ENCODE results near the gene PRKCQ. TPM values are rescaled to one million over a fixed set of nuclear protein-coding genes. Genes with fewer than 3 reads are reported as not detected.

The PRKCQ gene
- total and polyA plus RNA-seq, 11 donors: 0.04 to 2.0 (median 0.13) TPM; not detected in 1

- TF ChIP-seq POLR2A (IDR thresholded peaks at IDR 0.05): no peak
- TF ChIP-seq CTCF (IDR thresholded peaks at IDR 0.05): no peak
- DNase-seq (no peak), ATAC-seq (no peak)
- Histone ChIP-seq H3K4me1 (peaks cover 0 to 26% (median 0%) of the 10 kb centered on the region in 12 donors), H3K27ac (no peak overlapping the region), H3K4me3 (no peak overlapping the region), H3K36me3 (no peaks in the 10 kb centered on the region), H3K9me3 (no peaks in the 10 kb centered on the region), H3K27me3 (peaks cover 0 to 19% (median 0%) of the 10 kb centered on the region in 9 donors)
- 89 to 91% (median 90%) methylated on average over 11 of the region's 11 CpGs for WGBS, 4 donors
- intact Hi-C loops (cut with DNase I): no loop called here
These were observed 109.0 kb downstream of the PRKCQ start for GRCh38 chr10:6470894-6471618.

DNA sequence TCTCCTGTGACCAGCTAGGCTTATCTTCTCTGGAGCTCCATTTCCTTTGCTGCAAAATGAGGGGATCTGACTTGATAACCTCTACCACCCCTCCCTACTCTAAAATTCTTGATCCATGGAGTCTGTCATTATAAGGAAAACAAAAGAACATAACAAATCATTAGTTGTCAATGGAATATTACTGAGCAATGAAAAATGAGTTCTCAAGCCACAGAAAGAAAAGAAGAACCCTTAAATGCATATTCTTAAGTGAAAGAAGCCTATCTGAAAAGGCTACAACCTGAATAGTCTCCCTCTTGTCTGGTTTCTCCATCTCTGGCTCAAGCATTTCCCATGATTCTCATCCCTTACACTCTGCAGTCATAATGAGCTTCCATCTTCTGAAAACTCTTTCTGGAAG, 110.4 kb downstream of the PRKCQ start:
- TF ChIP-seq CTCF (IDR thresholded peaks at IDR 0.05) (no peak), POLR2A (IDR thresholded peaks at IDR 0.05) (no peak)
- no peak overlapping the region for H3K27ac ChIP-seq

DNA sequence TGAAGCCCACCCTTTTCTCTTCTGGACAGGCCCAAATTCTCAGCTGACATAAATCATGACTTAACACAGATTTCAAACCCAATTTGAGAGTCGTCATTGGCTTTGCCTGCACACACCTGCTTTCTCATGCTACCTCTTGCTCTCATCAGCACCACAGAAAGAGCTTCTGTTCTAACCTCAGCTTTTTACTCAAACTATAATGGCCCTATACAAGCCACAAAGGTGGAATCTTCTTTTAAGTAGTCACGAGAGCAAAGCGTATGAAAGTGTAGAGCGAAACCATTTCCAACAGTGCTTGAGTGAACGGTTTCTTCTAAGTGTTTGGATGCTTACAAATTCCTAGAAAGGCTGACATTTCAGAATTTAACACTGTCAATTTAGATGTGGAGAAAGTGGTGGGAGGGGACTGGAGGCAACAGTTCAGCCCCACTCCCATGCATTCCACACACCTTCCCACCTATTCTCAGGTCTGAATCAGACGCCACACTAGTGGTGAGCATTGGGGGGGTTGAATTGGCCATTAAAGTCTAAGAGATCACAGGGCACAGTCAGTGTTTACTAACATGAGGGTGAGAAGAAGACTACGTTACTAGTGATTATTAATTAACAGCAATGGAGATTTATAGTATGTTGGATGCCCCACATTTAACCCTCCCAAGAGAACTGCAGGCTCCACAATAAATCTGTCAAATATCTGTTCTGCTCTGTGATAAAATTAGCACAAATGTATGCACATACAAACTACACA, 114.0 kb downstream of the PRKCQ start:
- TF ChIP-seq CTCF (IDR thresholded peaks at IDR 0.05) (no peak), POLR2A (IDR thresholded peaks at IDR 0.05) (no peak)
- H3K4me3 ChIP-seq: no peak overlapping the region
- 87 to 89% (median 88%) methylated on average over 7 of the region's 7 CpGs for WGBS, 4 donors
- no peak overlapping the region for H3K27ac ChIP-seq
- H3K27me3 ChIP-seq: peaks cover 0 to 19% (median 0%) of the 10 kb centered on the region in 9 donors
- DNase-seq (no peak), ATAC-seq (no peak)
- intact Hi-C loops (cut with DNase I): no loop called here
- no peaks in the 10 kb centered on the region for H3K9me3 ChIP-seq
- no peaks in the 10 kb centered on the region for H3K36me3 ChIP-seq
- H3K4me1 ChIP-seq: no peaks in the 10 kb centered on the region

More for the DNA sequence above, 110.4 kb downstream of the PRKCQ start:
- DNase-seq (no peak), ATAC-seq (no peak)
- peaks cover 0 to 19% (median 0%) of the 10 kb centered on the region in 9 donors for H3K27me3 ChIP-seq
- H3K9me3 ChIP-seq: no peaks in the 10 kb centered on the region
- intact Hi-C loops (cut with DNase I): no loop called here
- H3K4me1 ChIP-seq: peaks cover 0 to 26% (median 0%) of the 10 kb centered on the region in 12 donors
- H3K36me3 ChIP-seq: no peaks in the 10 kb centered on the region
- no peak overlapping the region for H3K4me3 ChIP-seq

DNA sequence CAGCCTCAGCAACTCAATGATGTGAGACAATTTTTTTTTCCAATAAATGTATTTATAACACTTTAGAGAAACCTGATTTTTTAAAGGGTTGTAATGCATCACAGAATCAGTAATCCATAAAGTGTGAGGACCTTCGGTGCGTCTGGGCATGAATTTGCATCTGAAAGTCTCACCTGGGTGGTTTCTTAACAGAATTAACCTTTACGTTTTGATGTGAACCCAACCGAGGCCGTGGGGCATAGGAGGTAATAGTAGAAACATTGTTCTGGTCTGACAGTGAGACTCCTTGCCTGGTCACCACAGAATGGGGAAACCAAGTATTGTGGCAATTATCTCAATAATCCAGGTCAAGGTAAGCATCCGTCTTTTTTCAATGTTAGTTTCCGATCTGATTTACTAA, 114.6 kb downstream of the PRKCQ start:
- Histone ChIP-seq H3K4me3 (no peak overlapping the region), H3K4me1 (no peaks in the 10 kb centered on the region), H3K27me3 (peaks cover 0 to 19% (median 0%) of the 10 kb centered on the region in 9 donors), H3K9me3 (no peaks in the 10 kb centered on the region), H3K36me3 (no peaks in the 10 kb centered on the region), H3K27ac (no peak overlapping the region)
- no peak for TF ChIP-seq POLR2A (IDR thresholded peaks at IDR 0.05)
- TF ChIP-seq CTCF (IDR thresholded peaks at IDR 0.05): no peak
- no peak for DNase-seq
- no peak for ATAC-seq
- WGBS, 4 donors: 72 to 78% (median 74%) methylated on average over 7 of the region's 7 CpGs
- intact Hi-C loops (cut with DNase I): no loop called here
